Measurements from ENCODE around the gene RNF115. TPM values are rescaled to one million over a fixed set of nuclear protein-coding genes. Genes with fewer than 3 reads are reported as not detected.
"Not testable (repeated sequence)": the region's sequence is repeated elsewhere in the genome, so short reads cannot be mapped to it uniquely, and the experiment has no call there.

Gene RNF115
- total and polyA plus RNA-seq, 12 donors = 8.3 to 19.2 (median 12.4) TPM

- TF ChIP-seq CTCF (IDR thresholded peaks at IDR 0.05) (no peak), POLR2A (IDR thresholded peaks at IDR 0.05) (no peak)
- no peak for DNase-seq
- Histone ChIP-seq H3K36me3 (replicated peaks in 1 of 2) (peaks cover 0 to 54% of the 10 kb centered on the region in 2 donors), H3K4me3 (no peak overlapping the region), H3K4me1 (replicated peaks in 1 of 2) (peaks cover 9 to 15% of the 10 kb centered on the region in 2 donors), H3K27ac (no peak overlapping the region), H3K27me3 (no peaks in the 10 kb centered on the region), H3K9me3 (replicated peaks in 1 of 3) (no peaks in the 10 kb centered on the region)
- intact Hi-C loops (cut with DNase I) = loop anchor here in 1 of 2 donors (10.0 kb wide), 1 partner anchor 132 kb away; no protein-coding TSS in a partner anchor
- WGBS, 4 donors = 89 to 96% (median 91%) methylated on average over 3 of the region's 3 CpGs
Observed at GRCh38 chr1:145843031-145843430, 19.1 kb upstream of the RNF115 start.

GRCh38 chr1:145837656-145838055 is 13.8 kb upstream of the RNF115 start:
- no peak for TF ChIP-seq CTCF (IDR thresholded peaks at IDR 0.05)
- TF ChIP-seq POLR2A (IDR thresholded peaks at IDR 0.05) = no peak
- Histone ChIP-seq H3K4me3 (no peak overlapping the region), H3K27me3 (no peaks in the 10 kb centered on the region), H3K27ac (no peak overlapping the region), H3K4me1 (replicated peaks in 1 of 2) (no peaks in the 10 kb centered on the region), H3K9me3 (replicated peaks in 1 of 3) (no peaks in the 10 kb centered on the region), H3K36me3 (replicated peaks in 1 of 2) (peaks cover 0 to 97% of the 10 kb centered on the region in 2 donors)
- intact Hi-C loops (cut with DNase I) = no loop called here
- no peak for DNase-seq
- 80 to 94% (median 90%) methylated on average over 1 of the region's 1 CpG for WGBS, 4 donors

- H3K36me3 ChIP-seq (replicated peaks in 1 of 2) = peaks cover 0 to 99% of the 10 kb centered on the region in 2 donors
- H3K4me1 ChIP-seq (replicated peaks in 1 of 2); H3K9me3 ChIP-seq (replicated peaks in 1 of 3); DNase-seq; intact Hi-C loops (cut with DNase I); H3K27ac ChIP-seq; H3K4me3 ChIP-seq; H3K27me3 ChIP-seq: not testable (repeated sequence)
- 83 to 100% (median 99%) methylated on average over 2 of the region's 2 CpGs for WGBS, 4 donors
Observed at GRCh38 chr1:145830810-145831209, 6.9 kb upstream of the RNF115 start.

- Histone ChIP-seq H3K36me3 (replicated peaks in 1 of 2) (peaks cover 0 to 77% of the 10 kb centered on the region in 2 donors), H3K4me1 (replicated peaks in 1 of 2) (peaks cover 5 to 13% of the 10 kb centered on the region in 2 donors), H3K4me3 (no peak overlapping the region), H3K27ac (no peak overlapping the region), H3K27me3 (no peaks in the 10 kb centered on the region), H3K9me3 (replicated peaks in 1 of 3) (no peaks in the 10 kb centered on the region)
- intact Hi-C loops (cut with DNase I) = loop anchor here in 1 of 2 donors (10.0 kb wide), 1 partner anchor 94 kb away; no protein-coding TSS in a partner anchor
- no peak for TF ChIP-seq CTCF (IDR thresholded peaks at IDR 0.05)
- TF ChIP-seq POLR2A (IDR thresholded peaks at IDR 0.05) = no peak
- DNase-seq = no peak
Observed at GRCh38 chr1:145828367-145829026, 4.6 kb upstream of the RNF115 start.

- H3K36me3 ChIP-seq (replicated peaks in 1 of 2) = peaks cover 0 to 71% of the 10 kb centered on the region in 2 donors
- H3K4me3 ChIP-seq = no peak overlapping the region
- peaks cover 5 to 13% of the 10 kb centered on the region in 2 donors for H3K4me1 ChIP-seq (replicated peaks in 1 of 2)
- no peak for TF ChIP-seq POLR2A (IDR thresholded peaks at IDR 0.05)
- TF ChIP-seq CTCF (IDR thresholded peaks at IDR 0.05) = no peak
- intact Hi-C loops (cut with DNase I) = loop anchor here in 1 of 2 donors (10.0 kb wide), 1 partner anchor 93 kb away; no protein-coding TSS in a partner anchor
- H3K9me3 ChIP-seq (replicated peaks in 1 of 3) = no peaks in the 10 kb centered on the region
- DNase-seq = no peak
- no peaks in the 10 kb centered on the region for H3K27me3 ChIP-seq
- no peak overlapping the region for H3K27ac ChIP-seq
Observed at GRCh38 chr1:145827966-145828365, 4.1 kb upstream of the RNF115 start.
